PC-9 (cell line): ENCODE measurements around the gene AP2B1. TPM values are rescaled to one million over a fixed set of nuclear protein-coding genes. Genes with fewer than 3 reads are reported as not detected.

Experiments
- BruUV-seq: library from RNA; stranded (reverse); fragments of 400-500 nt; replicated peaks from 2 replicates; lab custom pipeline; 2021; lab: Mats Ljungman, UMichigan
- CTCF ChIA-PET: fragments of 300-600 bp; sonication (Branson Sonifier 250); formaldehyde crosslinking; loops from one replicate; lab custom pipeline; 2022; ENCODE audit warnings: antibody characterized with exemption; lab: Charles Lee
- POLR2A ChIA-PET: fragments of 300-600 bp; sonication (Branson Sonifier 250); formaldehyde crosslinking; loops from one replicate; lab custom pipeline; 2022; ENCODE audit warnings: antibody characterized with exemption; ENCODE audit not compliant: unreplicated experiment; lab: Charles Lee
- DNase-seq, 2 experiments: peaks; one replicate each; pipeline versions ENCODE4 v3.0.0 to v3.0.0-alpha.2; 2015 to 2022; ENCODE audit warnings: mixed read lengths in 1 of 2
- H2AFZ ChIP-seq: fragments of 200-600 bp; sonication (generic); 2 replicates; pipeline ENCODE4 v1.8.1; 2017; ENCODE audit warnings: antibody characterized with exemption
- H3F3A ChIP-seq: fragments of 200-600 bp; sonication (generic); 2 replicates; pipeline ENCODE4 v1.8.1; 2017; ENCODE audit warnings: antibody characterized with exemption, mild to moderate bottlenecking, low read depth; ENCODE audit not compliant: insufficient read depth
- H3K27ac ChIP-seq: fragments of 200-600 bp; sonication (generic); 2 replicates; pipeline ENCODE4 v1.6.1; 2016; ENCODE audit warnings: mixed run types
- H3K27me3 ChIP-seq: fragments of 200-600 bp; sonication (generic); 2 replicates; pipeline ENCODE4 v1.6.1; 2016; ENCODE audit warnings: low read depth, mixed run types; ENCODE audit not compliant: insufficient read depth
- H3K36me3 ChIP-seq: fragments of 200-600 bp; sonication (generic); 2 replicates; pipeline ENCODE4 v1.6.1; 2016; ENCODE audit warnings: low read depth, mixed run types
- H3K4me1 ChIP-seq: fragments of 200-600 bp; sonication (generic); replicated peaks from 2 replicates; pipeline ENCODE4 v1.6.1; 2016; ENCODE audit warnings: mixed run types; ENCODE audit not compliant: insufficient read depth
- H3K4me2 ChIP-seq: fragments of 200-600 bp; sonication (generic); 2 replicates; pipeline ENCODE4 v1.6.1; 2017; ENCODE audit warnings: mixed run types
- H3K4me3 ChIP-seq: fragments of 200-600 bp; sonication (generic); 2 replicates; pipeline ENCODE4 v1.6.1; 2016; ENCODE audit warnings: mixed run types
- H3K79me2 ChIP-seq: fragments of 200-600 bp; sonication (generic); 2 replicates; pipeline ENCODE4 v1.6.1; 2017; ENCODE audit warnings: low read depth, mixed run types
- H3K9me2 ChIP-seq: fragments of 200-600 bp; sonication (generic); 2 replicates; pipeline ENCODE4 v1.8.1; 2017; ENCODE audit warnings: mild to moderate bottlenecking; ENCODE audit not compliant: insufficient read depth
- H3K9me3 ChIP-seq: fragments of 200-600 bp; sonication (generic); 2 replicates; pipeline ENCODE4 v1.8.1; 2016; ENCODE audit warnings: low read depth; ENCODE audit not compliant: insufficient read depth
- H4K20me1 ChIP-seq: fragments of 200-600 bp; sonication (generic); 2 replicates; pipeline ENCODE4 v1.8.1; 2017; ENCODE audit not compliant: insufficient read depth
- EZH2 ChIP-seq: fragments of 200-600 bp; sonication (generic); IDR thresholded peaks from 2 replicates; pipeline ENCODE4 v1.8.0; 2017; ENCODE audit warnings: antibody characterized with exemption, low read depth
- intact Hi-C: fragments of 100-400 bp; cut with micrococcal nuclease; formaldehyde crosslinking; loops from one replicate; pipeline ENCODE4 v1.10.0; 2022; ENCODE audit not compliant: unreplicated experiment
- total RNA-seq: library from RNA; stranded (reverse); gene quantifications from 2 replicates; pipeline ENCODE4 v1.2.3, GENCODE V29; 2021
- TF ChIP-seq, protein P1 (sequence below): fragments of 200-600 bp; sonication (generic); conservative IDR thresholded peaks from 2 replicates; pipeline ENCODE4 v1.6.1; 2017; ENCODE audit warnings: mixed run types, antibody characterized with exemption, mild to moderate bottlenecking, moderate library complexity

Gene AP2B1
- total RNA-seq, 1 experiment from 2014 or later = 186 TPM

DNA sequence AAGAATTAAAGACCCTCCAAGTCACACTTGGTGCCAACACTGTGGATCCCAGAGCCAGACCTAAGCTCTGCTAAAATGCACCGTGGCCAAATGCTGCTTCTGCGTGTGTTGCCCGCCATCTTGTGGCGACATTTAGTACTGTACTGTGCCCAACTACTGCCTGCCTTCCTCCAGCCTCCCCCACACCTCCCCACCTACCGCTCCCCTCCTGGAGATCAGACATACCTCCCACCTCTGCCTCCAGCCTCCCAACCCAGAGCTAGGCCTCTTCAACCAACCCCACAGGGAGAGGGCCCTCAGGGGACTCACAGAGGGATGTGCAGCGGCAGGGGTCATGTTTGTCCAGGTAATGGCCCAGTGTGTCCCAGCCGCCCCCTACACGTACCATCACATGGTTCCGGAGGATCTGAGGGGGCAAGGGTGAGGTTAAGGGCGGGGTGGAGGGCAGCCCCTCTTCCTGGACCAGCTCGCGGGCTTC lies 160.5 kb downstream of the AP2B1 start:
- no peaks in the 10 kb centered on the region for H3K9me2 ChIP-seq
- peaks cover 44% of the 10 kb centered on the region for H3K27me3 ChIP-seq
- ChIA-PET CTCF (interaction anchor here (0.6 to 1.4 kb wide), 7 partner anchors 25 to 1303 kb away, joined by 3 to 6 read pairs (median 3); no protein-coding TSS in a partner anchor), POLR2A (no interaction called here)
- H3K27ac ChIP-seq = no peak overlapping the region
- intact Hi-C loops = loop anchor here (1.0 to 10.0 kb wide), 5 partner anchors 134 to 613 kb away; partner anchors contain the start of gene SLFN12L
- peaks cover 3% of the 10 kb centered on the region; the same call in 1 of the 2 replicates for H4K20me1 ChIP-seq
- DNase-seq = peak in 1 of 2 experiments; percentile 68
- H2AFZ ChIP-seq = no peak overlapping the region
- H3K9me3 ChIP-seq = no peaks in the 10 kb centered on the region
- H3K36me3 ChIP-seq = no peaks in the 10 kb centered on the region
- TF ChIP-seq EZH2 = no peak
- TF ChIP-seq, protein P1, sequence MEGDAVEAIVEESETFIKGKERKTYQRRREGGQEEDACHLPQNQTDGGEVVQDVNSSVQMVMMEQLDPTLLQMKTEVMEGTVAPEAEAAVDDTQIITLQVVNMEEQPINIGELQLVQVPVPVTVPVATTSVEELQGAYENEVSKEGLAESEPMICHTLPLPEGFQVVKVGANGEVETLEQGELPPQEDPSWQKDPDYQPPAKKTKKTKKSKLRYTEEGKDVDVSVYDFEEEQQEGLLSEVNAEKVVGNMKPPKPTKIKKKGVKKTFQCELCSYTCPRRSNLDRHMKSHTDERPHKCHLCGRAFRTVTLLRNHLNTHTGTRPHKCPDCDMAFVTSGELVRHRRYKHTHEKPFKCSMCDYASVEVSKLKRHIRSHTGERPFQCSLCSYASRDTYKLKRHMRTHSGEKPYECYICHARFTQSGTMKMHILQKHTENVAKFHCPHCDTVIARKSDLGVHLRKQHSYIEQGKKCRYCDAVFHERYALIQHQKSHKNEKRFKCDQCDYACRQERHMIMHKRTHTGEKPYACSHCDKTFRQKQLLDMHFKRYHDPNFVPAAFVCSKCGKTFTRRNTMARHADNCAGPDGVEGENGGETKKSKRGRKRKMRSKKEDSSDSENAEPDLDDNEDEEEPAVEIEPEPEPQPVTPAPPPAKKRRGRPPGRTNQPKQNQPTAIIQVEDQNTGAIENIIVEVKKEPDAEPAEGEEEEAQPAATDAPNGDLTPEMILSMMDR = peak; percentile 89
- H3K4me1 ChIP-seq = no peaks in the 10 kb centered on the region
- no peak overlapping the region for H3K4me2 ChIP-seq
- no peaks in the 10 kb centered on the region for H3F3A ChIP-seq
- BruUV-seq = no TSS peak
- no peaks in the 10 kb centered on the region for H3K79me2 ChIP-seq
- H3K4me3 ChIP-seq = no peak overlapping the region

DNA sequence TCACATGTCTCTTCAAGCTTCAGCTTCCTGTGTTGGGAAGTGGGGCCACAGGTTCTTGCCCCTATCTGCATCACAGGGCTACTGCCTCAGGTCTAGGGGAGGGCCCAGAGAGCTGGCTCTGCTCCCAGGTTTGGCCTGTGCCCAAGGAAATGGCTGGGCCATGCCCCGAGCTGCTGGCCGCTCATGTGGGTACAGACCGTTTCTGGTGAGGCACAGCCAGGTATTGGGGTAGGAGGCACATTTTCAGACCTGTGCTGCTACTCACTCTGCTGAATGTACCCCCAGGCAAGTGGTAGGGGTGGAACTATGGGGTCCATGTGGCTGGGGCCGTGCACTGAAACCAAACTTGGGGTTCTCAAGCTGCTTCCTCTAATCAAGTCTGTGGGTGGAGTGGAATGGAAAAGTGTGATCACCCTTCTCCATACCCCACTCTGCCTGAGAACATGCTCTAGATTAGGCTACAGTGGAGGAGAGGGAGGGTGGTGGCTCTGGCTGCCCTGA lies 161.3 kb downstream of the AP2B1 start:
- Histone ChIP-seq H3K9me2 (no peaks in the 10 kb centered on the region), H4K20me1 (no peaks in the 10 kb centered on the region), H3K27me3 (peaks cover 36% of the 10 kb centered on the region), H3K79me2 (no peaks in the 10 kb centered on the region), H3K4me3 (no peak overlapping the region), H3F3A (no peaks in the 10 kb centered on the region), H3K9me3 (no peaks in the 10 kb centered on the region), H3K27ac (no peak overlapping the region), H2AFZ (no peak overlapping the region), H3K4me1 (no peaks in the 10 kb centered on the region), H3K4me2 (no peak overlapping the region), H3K36me3 (no peaks in the 10 kb centered on the region)
- ChIA-PET POLR2A (no interaction called here), CTCF (interaction anchor here (0.5 to 1.4 kb wide), 5 partner anchors 26 to 505 kb away, joined by 3 to 9 read pairs (median 4); no protein-coding TSS in a partner anchor)
- TF ChIP-seq EZH2 = no peak
- TF ChIP-seq, protein P1 = no peak
- intact Hi-C loops = loop anchor here (5.0 to 10.0 kb wide), 4 partner anchors 191 to 614 kb away; partner anchors contain the start of gene SLFN12L
- BruUV-seq = no TSS peak
- peak in 1 of 2 experiments; percentile 53 for DNase-seq

DNA sequence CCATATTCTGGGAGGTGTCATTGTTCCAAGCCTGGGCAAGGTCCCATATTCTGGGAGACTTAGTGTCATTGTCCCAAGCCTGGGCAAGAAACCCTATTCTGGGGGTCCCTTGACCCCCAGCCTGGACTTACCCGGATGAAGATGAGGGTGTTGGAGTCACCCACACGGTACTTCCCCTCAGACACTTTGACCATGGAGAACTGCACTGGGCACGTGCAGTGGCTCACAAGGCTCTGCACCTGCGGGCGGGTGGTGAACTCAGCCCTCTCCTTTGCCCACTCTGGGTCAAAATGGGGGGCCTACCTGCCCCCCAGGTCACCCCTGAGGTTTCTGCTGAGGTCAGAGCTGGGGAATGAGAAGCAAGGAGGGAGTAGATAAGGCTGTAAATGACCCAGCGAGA lies 161.9 kb downstream of the AP2B1 start:
- intact Hi-C loops = loop anchor here (5.0 to 10.0 kb wide), 4 partner anchors 192 to 614 kb away; partner anchors contain the start of gene SLFN12L
- ChIA-PET POLR2A (no interaction called here), CTCF (no interaction called here)
- Histone ChIP-seq H3K9me3 (no peaks in the 10 kb centered on the region), H3K4me1 (no peaks in the 10 kb centered on the region), H3K79me2 (no peaks in the 10 kb centered on the region), H3F3A (no peaks in the 10 kb centered on the region), H3K9me2 (no peaks in the 10 kb centered on the region), H3K4me3 (no peak overlapping the region), H3K36me3 (no peaks in the 10 kb centered on the region), H3K27me3 (peaks cover 30% of the 10 kb centered on the region), H3K4me2 (no peak overlapping the region), H3K27ac (no peak overlapping the region), H4K20me1 (no peaks in the 10 kb centered on the region), H2AFZ (no peak overlapping the region)
- DNase-seq = no peak
- BruUV-seq = no TSS peak
- no peak for TF ChIP-seq EZH2
- TF ChIP-seq, protein P1 = no peak
